ENCODE data around the gene NUDT4.
"Not testable (repeated sequence)": the region's sequence is repeated elsewhere in the genome, so short reads cannot be mapped to it uniquely, and the experiment has no call there.

GRCh38 chr12:93411060-93411459, 33.3 kb downstream of the NUDT4 start:
- not testable (repeated sequence) for TF ChIP-seq ZBTB33 (IDR thresholded peaks at IDR 0.05); IKZF1 (conservative IDR thresholded peaks at IDR 0.05)

Data from GM12878 (cell line).